ENCODE results near the gene LMAN1L. TPM values are rescaled to one million over a fixed set of nuclear protein-coding genes. Genes with fewer than 3 reads are reported as not detected.

Gene LMAN1L
- total RNA-seq, 4 donors from 2014 or later = 0.66 TPM; not detected in 3

- no peak overlapping the region for H3K27ac ChIP-seq (replicated peaks in 1 of 4)
- 87% methylated on average over 12 of the region's 25 CpGs for WGBS
- no peak overlapping the region for H3K4me3 ChIP-seq
These were observed 14.0 kb upstream of the LMAN1L start for GRCh38 chr15:74798388-74799254.

GRCh38 chr15:74799255-74799855 is 13.3 kb upstream of the LMAN1L start:
- DNase-seq (ENCODE audit: extremely low spot score) = no peak
- TF ChIP-seq POLR2AphosphoS5 (IDR thresholded peaks at IDR 0.05) (no peak), EP300 (IDR thresholded peaks at IDR 0.05) (no peak), CTCF (IDR thresholded peaks at IDR 0.05) (no peak), POLR2A (IDR thresholded peaks at IDR 0.05; ENCODE audit: low read depth) (no peak)
- WGBS = 91% methylated on average over 14 of the region's 16 CpGs
- no peak overlapping the region for H3K4me3 ChIP-seq
- peaks cover 11 to 24% (median 19%) of the 10 kb centered on the region in 4 donors for H3K4me1 ChIP-seq
- no peaks in the 10 kb centered on the region for H3K27me3 ChIP-seq
- no peak overlapping the region for H3K27ac ChIP-seq (replicated peaks in 1 of 4)
- H3K9me3 ChIP-seq = no peaks in the 10 kb centered on the region
- H3K36me3 ChIP-seq = peaks cover 11 to 64% (median 57%) of the 10 kb centered on the region in 4 donors
- intact Hi-C loops (cut with DNase I) = no loop called here

More at GRCh38 chr15:74798388-74799254, 14.0 kb upstream of the LMAN1L start:
- Histone ChIP-seq H3K9me3 (no peaks in the 10 kb centered on the region), H3K27me3 (no peaks in the 10 kb centered on the region), H3K36me3 (peaks cover 11 to 56% (median 51%) of the 10 kb centered on the region in 4 donors), H3K4me1 (peaks cover 11 to 27% (median 22%) of the 10 kb centered on the region in 4 donors)
- no peak for TF ChIP-seq POLR2A (IDR thresholded peaks at IDR 0.05; ENCODE audit: low read depth)
- no peak for TF ChIP-seq POLR2AphosphoS5 (IDR thresholded peaks at IDR 0.05)
- no peak for TF ChIP-seq EP300 (IDR thresholded peaks at IDR 0.05)
- DNase-seq (ENCODE audit: extremely low spot score) = no peak
- intact Hi-C loops (cut with DNase I) = no loop called here

GRCh38 chr15:74799856-74800558 is 12.6 kb upstream of the LMAN1L start:
- peaks cover 11 to 64% (median 59%) of the 10 kb centered on the region in 4 donors for H3K36me3 ChIP-seq
- H3K27me3 ChIP-seq = no peaks in the 10 kb centered on the region
- intact Hi-C loops (cut with DNase I) = no loop called here
- peaks cover 11 to 20% (median 17%) of the 10 kb centered on the region in 4 donors for H3K4me1 ChIP-seq
- H3K4me3 ChIP-seq = no peak overlapping the region
- H3K9me3 ChIP-seq = no peaks in the 10 kb centered on the region
- no peak for DNase-seq (ENCODE audit: extremely low spot score)
- no peak overlapping the region for H3K27ac ChIP-seq (replicated peaks in 1 of 4)
- no peak for TF ChIP-seq POLR2A (IDR thresholded peaks at IDR 0.05; ENCODE audit: low read depth)
- TF ChIP-seq POLR2AphosphoS5 (IDR thresholded peaks at IDR 0.05) = no peak
- no peak for TF ChIP-seq EP300 (IDR thresholded peaks at IDR 0.05)
- TF ChIP-seq CTCF (IDR thresholded peaks at IDR 0.05) = peak in 2 of 3 experiments; percentile 94 to 97
- WGBS = 56% methylated on average over 4 of the region's 18 CpGs

GRCh38 chr15:74800559-74801094 is 12.0 kb upstream of the LMAN1L start:
- WGBS = 91% methylated on average over 16 of the region's 20 CpGs
- Histone ChIP-seq H3K4me1 (peaks cover 11 to 20% (median 17%) of the 10 kb centered on the region in 4 donors), H3K4me3 (no peak overlapping the region), H3K36me3 (peaks cover 11 to 64% (median 59%) of the 10 kb centered on the region in 4 donors), H3K9me3 (no peaks in the 10 kb centered on the region), H3K27ac (replicated peaks in 1 of 4) (no peak overlapping the region), H3K27me3 (no peaks in the 10 kb centered on the region)
- no peak for DNase-seq (ENCODE audit: extremely low spot score)
- TF ChIP-seq EP300 (IDR thresholded peaks at IDR 0.05) (no peak), POLR2AphosphoS5 (IDR thresholded peaks at IDR 0.05) (no peak), POLR2A (IDR thresholded peaks at IDR 0.05; ENCODE audit: low read depth) (no peak)
- intact Hi-C loops (cut with DNase I) = no loop called here

- 80% methylated on average over 10 of the region's 18 CpGs for WGBS
- Histone ChIP-seq H3K27ac (replicated peaks in 1 of 4) (no peak overlapping the region), H3K4me3 (no peak overlapping the region), H3K36me3 (peaks cover 11 to 64% (median 59%) of the 10 kb centered on the region in 4 donors), H3K4me1 (peaks cover 11 to 20% (median 17%) of the 10 kb centered on the region in 4 donors), H3K27me3 (no peaks in the 10 kb centered on the region), H3K9me3 (no peaks in the 10 kb centered on the region)
- TF ChIP-seq EP300 (IDR thresholded peaks at IDR 0.05) (no peak), POLR2AphosphoS5 (IDR thresholded peaks at IDR 0.05) (no peak), CTCF (IDR thresholded peaks at IDR 0.05) (no peak), POLR2A (IDR thresholded peaks at IDR 0.05; ENCODE audit: low read depth) (no peak)
- DNase-seq (ENCODE audit: extremely low spot score) = no peak
- intact Hi-C loops (cut with DNase I) = no loop called here
These were observed 11.2 kb upstream of the LMAN1L start for GRCh38 chr15:74801311-74801997.
